ENCODE data around the gene B4GALNT1.
"Not testable (repeated sequence)": the region's sequence is repeated elsewhere in the genome, so short reads cannot be mapped to it uniquely, and the experiment has no call there.

The B4GALNT1 gene

DNA sequence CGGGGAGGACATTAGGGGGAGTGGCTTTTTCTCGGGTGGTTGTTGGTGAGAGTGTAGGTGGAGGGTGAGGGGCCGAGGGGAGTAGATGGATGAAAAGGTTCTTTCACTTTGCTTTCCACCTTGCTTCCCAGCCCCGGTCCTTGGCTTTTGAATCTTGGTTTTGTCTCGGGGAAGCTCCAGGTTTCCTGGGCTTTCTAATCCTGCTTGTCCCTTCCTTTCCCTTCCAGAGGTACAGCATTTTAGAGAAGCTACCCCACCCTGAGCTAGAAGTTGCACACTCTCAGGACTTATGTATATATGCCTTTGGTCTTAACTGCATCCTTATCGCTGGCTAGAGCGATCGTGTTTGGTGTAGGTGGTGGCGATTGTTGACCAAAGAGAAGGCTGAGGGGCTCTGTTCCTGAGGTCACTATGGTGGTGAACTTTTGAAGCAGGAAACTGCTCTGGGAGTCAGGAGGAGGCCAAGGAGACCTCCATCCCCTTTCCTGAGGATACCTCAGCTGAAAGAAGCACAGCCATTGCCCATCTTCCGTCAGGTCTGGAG, 41.1 kb downstream of the B4GALNT1 start:
- ATAC-seq (ENCODE audit: low read depth) (no peak), DNase-seq (ENCODE audit: low spot score) (no peak)
- TF ChIP-seq, protein P1, sequence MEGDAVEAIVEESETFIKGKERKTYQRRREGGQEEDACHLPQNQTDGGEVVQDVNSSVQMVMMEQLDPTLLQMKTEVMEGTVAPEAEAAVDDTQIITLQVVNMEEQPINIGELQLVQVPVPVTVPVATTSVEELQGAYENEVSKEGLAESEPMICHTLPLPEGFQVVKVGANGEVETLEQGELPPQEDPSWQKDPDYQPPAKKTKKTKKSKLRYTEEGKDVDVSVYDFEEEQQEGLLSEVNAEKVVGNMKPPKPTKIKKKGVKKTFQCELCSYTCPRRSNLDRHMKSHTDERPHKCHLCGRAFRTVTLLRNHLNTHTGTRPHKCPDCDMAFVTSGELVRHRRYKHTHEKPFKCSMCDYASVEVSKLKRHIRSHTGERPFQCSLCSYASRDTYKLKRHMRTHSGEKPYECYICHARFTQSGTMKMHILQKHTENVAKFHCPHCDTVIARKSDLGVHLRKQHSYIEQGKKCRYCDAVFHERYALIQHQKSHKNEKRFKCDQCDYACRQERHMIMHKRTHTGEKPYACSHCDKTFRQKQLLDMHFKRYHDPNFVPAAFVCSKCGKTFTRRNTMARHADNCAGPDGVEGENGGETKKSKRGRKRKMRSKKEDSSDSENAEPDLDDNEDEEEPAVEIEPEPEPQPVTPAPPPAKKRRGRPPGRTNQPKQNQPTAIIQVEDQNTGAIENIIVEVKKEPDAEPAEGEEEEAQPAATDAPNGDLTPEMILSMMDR (IDR thresholded peaks at IDR 0.05; ENCODE audit: poor library complexity, severe bottlenecking) = no peak
- no peaks in the 10 kb centered on the region for H3K27me3 ChIP-seq (ENCODE audit: insufficient read depth, poor library complexity, severe bottlenecking)
- peaks cover 26% of the 10 kb centered on the region for H3K36me3 ChIP-seq (ENCODE audit: low read depth)
- H3K4me1 ChIP-seq (ENCODE audit: insufficient read depth, poor library complexity, severe bottlenecking) = peaks cover 13% of the 10 kb centered on the region
- peak overlapping the region; percentile 77 for H3K4me3 ChIP-seq (ENCODE audit: severe bottlenecking)
- peak overlapping the region; percentile 43 for H3K27ac ChIP-seq (ENCODE audit: poor library complexity, severe bottlenecking)
- H3K9me3 ChIP-seq (ENCODE audit: severe bottlenecking) = no peaks in the 10 kb centered on the region

DNA sequence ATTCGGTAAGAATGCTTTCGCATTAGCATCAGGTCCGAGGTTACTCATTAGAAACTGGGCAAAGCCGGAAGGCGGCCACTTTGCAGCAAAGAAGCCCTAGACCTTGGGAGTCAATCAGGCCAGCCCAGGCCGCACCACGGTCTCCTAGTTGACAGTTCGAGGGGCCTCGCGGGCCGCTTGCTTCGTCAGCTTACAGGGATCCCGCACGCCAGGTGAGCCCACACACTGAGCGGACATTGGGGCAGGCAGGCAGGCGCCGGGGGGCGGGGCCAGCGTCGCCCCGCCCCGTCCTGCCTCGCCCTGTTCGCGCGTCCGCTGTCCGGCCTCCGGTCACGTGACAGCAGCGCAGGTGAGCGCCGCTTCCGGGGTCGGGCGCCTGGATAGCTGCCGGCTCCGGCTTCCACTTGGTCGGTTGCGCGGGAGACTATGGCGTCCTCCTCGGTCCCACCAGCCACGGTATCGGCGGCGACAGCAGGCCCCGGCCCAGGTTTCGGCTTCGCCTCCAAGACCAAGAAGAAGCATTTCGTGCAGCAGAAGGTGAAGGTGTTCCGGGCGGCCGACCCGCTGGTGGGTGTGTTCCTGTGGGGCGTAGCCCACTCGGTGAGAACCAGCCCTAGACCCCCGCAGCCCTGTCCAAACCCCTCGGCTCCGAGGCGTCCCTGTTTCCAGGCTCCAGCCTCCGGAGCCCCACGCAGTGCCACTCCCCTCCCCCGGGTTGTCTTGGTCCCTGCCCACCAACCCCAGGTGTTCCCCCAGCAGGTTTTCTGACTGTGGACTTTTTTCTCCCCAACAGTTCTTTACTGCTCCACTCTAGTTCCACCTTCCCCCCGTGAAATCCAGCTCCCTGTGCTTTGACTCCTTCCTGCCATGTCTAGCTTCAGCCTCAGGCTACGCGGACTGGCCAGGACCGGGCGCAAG, 41.9 kb downstream of the B4GALNT1 start, which contains the start of gene PIP4K2C:
TSS of gene PIP4K2C (plus strand) at position 329 of the 918 bp plus-strand sequence. CDS start at position 427, 98 bp downstream.
- peaks cover 13% of the 10 kb centered on the region for H3K4me1 ChIP-seq (ENCODE audit: insufficient read depth, poor library complexity, severe bottlenecking)
- ATAC-seq (ENCODE audit: low read depth) (peak; percentile 91), DNase-seq (ENCODE audit: low spot score) (peak; percentile 87)
- no peaks in the 10 kb centered on the region for H3K9me3 ChIP-seq (ENCODE audit: severe bottlenecking)
- peak within 1 kb of the TSS; percentile 77 for H3K4me3 ChIP-seq (ENCODE audit: severe bottlenecking)
- H3K36me3 ChIP-seq (ENCODE audit: low read depth) = peaks cover 20% of the 10 kb centered on the region
- H3K27me3 ChIP-seq (ENCODE audit: insufficient read depth, poor library complexity, severe bottlenecking) = no peaks in the 10 kb centered on the region
- TF ChIP-seq, protein P1 (IDR thresholded peaks at IDR 0.05; ENCODE audit: poor library complexity, severe bottlenecking) = no peak
- H3K27ac ChIP-seq (ENCODE audit: poor library complexity, severe bottlenecking) = peak within 1 kb of the TSS; percentile 43

DNA sequence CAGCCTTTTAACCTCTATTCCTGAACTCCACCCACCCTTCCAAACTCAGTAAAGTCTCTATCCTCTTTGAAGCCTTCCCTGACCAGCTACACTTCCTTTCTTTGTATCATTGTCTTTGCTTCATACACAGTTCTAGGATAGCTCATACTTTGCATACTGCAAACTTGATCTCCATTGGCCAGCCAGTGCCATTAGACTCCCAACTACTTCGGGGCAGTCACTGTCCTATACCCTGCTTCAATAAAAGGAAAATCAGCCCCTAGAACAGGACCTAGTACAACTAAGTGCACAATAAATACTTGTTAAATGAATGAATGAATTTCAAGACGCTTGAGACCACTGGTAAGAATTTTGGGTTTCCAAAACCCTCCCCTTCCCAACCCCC, 42.5 kb downstream of the B4GALNT1 start:
- Histone ChIP-seq H3K27ac (ENCODE audit: poor library complexity, severe bottlenecking) (peak overlapping the region; percentile 43), H3K4me3 (ENCODE audit: severe bottlenecking) (peak overlapping the region; percentile 77), H3K27me3 (ENCODE audit: insufficient read depth, poor library complexity, severe bottlenecking) (no peaks in the 10 kb centered on the region), H3K36me3 (ENCODE audit: low read depth) (peaks cover 16% of the 10 kb centered on the region), H3K9me3 (ENCODE audit: severe bottlenecking) (no peaks in the 10 kb centered on the region), H3K4me1 (ENCODE audit: insufficient read depth, poor library complexity, severe bottlenecking) (peaks cover 13% of the 10 kb centered on the region)
- ATAC-seq (ENCODE audit: low read depth) (no peak), DNase-seq (ENCODE audit: low spot score) (no peak)
- TF ChIP-seq, protein P1 (IDR thresholded peaks at IDR 0.05; ENCODE audit: poor library complexity, severe bottlenecking) = no peak

DNA sequence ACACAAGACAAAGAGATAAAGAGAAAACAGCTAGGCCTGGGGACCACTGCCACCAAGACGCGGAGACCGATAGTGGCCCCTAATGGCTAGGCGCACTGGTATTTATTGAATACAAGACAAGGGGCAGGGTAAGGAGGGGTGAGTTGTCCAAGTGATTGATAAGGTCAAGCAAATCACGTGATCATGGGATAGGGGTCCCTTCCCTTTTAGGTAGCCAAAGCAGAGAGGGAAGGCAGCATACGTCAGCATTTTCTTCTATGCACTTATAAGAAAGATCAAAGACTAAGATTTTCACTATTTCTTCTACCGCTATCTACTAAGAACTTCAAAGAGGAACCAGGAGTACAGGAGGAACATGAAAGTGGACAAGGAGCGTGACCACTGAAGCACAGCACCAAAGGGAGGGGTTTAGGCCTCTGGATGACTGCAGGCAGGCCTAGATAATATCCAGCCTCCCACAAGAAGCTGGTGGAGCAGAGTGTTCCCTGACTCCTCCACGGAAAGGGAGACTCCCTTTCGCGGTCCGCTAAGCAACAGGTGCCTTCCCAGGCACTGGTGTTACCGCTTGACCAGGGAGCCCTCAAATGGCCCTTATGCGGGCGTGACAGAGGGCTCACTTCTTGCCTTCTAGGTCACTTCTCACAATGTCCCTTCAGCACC, 43.9 kb downstream of the B4GALNT1 start:
- not testable (repeated sequence) for DNase-seq (ENCODE audit: low spot score); ATAC-seq (ENCODE audit: low read depth); H3K27me3 ChIP-seq (ENCODE audit: insufficient read depth, poor library complexity, severe bottlenecking); H3K36me3 ChIP-seq (ENCODE audit: low read depth); H3K9me3 ChIP-seq (ENCODE audit: severe bottlenecking); H3K27ac ChIP-seq (ENCODE audit: poor library complexity, severe bottlenecking); H3K4me3 ChIP-seq (ENCODE audit: severe bottlenecking)
- peaks cover 13% of the 10 kb centered on the region for H3K4me1 ChIP-seq (ENCODE audit: insufficient read depth, poor library complexity, severe bottlenecking)

DNA sequence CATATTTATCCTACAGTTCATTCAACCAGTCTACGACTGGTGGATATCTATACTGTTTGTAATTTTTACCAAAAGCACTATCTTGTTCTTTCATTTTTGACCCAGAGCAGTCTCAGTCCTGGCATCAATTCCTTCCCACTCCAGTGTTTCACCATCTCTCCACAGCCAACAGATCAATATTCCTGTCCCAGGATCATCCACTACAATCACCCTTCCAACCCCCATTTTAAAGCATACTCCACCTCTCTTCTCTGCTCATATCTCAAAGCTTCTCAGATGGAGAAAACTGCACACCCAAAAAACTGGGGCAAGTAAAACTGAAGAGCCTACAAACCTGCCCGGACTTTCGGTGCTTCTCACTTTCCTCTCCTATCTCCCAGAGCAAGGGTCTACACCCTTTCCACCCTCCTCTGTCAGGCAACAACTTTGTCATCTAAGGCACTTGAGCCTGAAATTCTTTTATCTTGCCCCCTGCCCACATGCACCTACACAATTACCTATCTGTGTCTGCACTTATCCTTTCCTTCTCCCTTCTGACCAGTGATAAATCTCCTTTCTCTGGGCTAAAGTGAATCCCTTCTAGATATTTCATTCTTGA, 46.1 kb downstream of the B4GALNT1 start:
- TF ChIP-seq, protein P1 (IDR thresholded peaks at IDR 0.05; ENCODE audit: poor library complexity, severe bottlenecking) = no peak
- H3K27ac ChIP-seq (ENCODE audit: poor library complexity, severe bottlenecking) = no peak overlapping the region
- ATAC-seq (ENCODE audit: low read depth) = no peak

More for the DNA sequence above, 46.1 kb downstream of the B4GALNT1 start:
- H3K9me3 ChIP-seq (ENCODE audit: severe bottlenecking) = no peaks in the 10 kb centered on the region
- no peak for DNase-seq (ENCODE audit: low spot score)
- H3K4me1 ChIP-seq (ENCODE audit: insufficient read depth, poor library complexity, severe bottlenecking) = peaks cover 6% of the 10 kb centered on the region
- H3K4me3 ChIP-seq (ENCODE audit: severe bottlenecking) = no peak overlapping the region
- H3K36me3 ChIP-seq (ENCODE audit: low read depth) = no peaks in the 10 kb centered on the region
- no peaks in the 10 kb centered on the region for H3K27me3 ChIP-seq (ENCODE audit: insufficient read depth, poor library complexity, severe bottlenecking)
